Measurements from ENCODE around the gene PPIL4. TPM values are rescaled to one million over a fixed set of nuclear protein-coding genes. Genes with fewer than 3 reads are reported as not detected.

Gene PPIL4
- total RNA-seq, 1 experiment from 2014 or later: 27.7 TPM

- no peak for ATAC-seq
- TF ChIP-seq CBFB (CRISPR knock-in tag; IDR thresholded peaks at IDR 0.05; ENCODE audit: low read depth): no peak
- TF ChIP-seq NFE2L1 (CRISPR knock-in tag; IDR thresholded peaks at IDR 0.05): no peak
- no peak for TF ChIP-seq HMGXB4 (CRISPR knock-in tag; IDR thresholded peaks at IDR 0.05)
- no peak for TF ChIP-seq ZNF396 (CRISPR knock-in tag; IDR thresholded peaks at IDR 0.05; ENCODE audit: borderline replicate concordance)
- no peak for TF ChIP-seq ATF3 (CRISPR knock-in tag; conservative IDR thresholded peaks at IDR 0.05)
- TF ChIP-seq HMGA2 (CRISPR knock-in tag; IDR thresholded peaks at IDR 0.05): no peak
- no peak for TF ChIP-seq NFATC4 (CRISPR knock-in tag; IDR thresholded peaks at IDR 0.05)
- TF ChIP-seq PRRX2 (CRISPR knock-in tag; IDR thresholded peaks at IDR 0.05): no peak
- no peak for TF ChIP-seq NFYB (CRISPR knock-in tag; conservative IDR thresholded peaks at IDR 0.05; ENCODE audit: low read depth)
- TF ChIP-seq TCF7 (CRISPR knock-in tag; IDR thresholded peaks at IDR 0.05; ENCODE audit: low read depth): no peak
- TF ChIP-seq SP1 (CRISPR knock-in tag; conservative IDR thresholded peaks at IDR 0.05): no peak
- TF ChIP-seq SMAD4 (CRISPR knock-in tag; IDR thresholded peaks at IDR 0.05): no peak
- no peak for TF ChIP-seq ERG (CRISPR knock-in tag; IDR thresholded peaks at IDR 0.05)
- no peak for TF ChIP-seq USF1 (CRISPR knock-in tag; IDR thresholded peaks at IDR 0.05)
- no peak for TF ChIP-seq ZNF423 (CRISPR knock-in tag; IDR thresholded peaks at IDR 0.05)
- TF ChIP-seq ZNF138 (CRISPR knock-in tag; conservative IDR thresholded peaks at IDR 0.05): no peak
- no peak for TF ChIP-seq ATF1 (CRISPR knock-in tag; IDR thresholded peaks at IDR 0.05)
- TF ChIP-seq CTCF (IDR thresholded peaks at IDR 0.05): no peak
- TF ChIP-seq TEAD4 (CRISPR knock-in tag; IDR thresholded peaks at IDR 0.05): no peak
- TF ChIP-seq CREM (CRISPR knock-in tag; IDR thresholded peaks at IDR 0.05): no peak
- DNase-seq (ENCODE audit: low spot score): no peak
- peaks cover 7% of the 10 kb centered on the region for H3K4me1 Mint-ChIP-seq
- no peak overlapping the region for H3K4me3 Mint-ChIP-seq
- ChIA-PET CTCF (no interaction called here), POLR2A (no interaction called here)
- H3K36me3 Mint-ChIP-seq: no peaks in the 10 kb centered on the region
- H3K27me3 Mint-ChIP-seq (ENCODE audit: low read depth): no peaks in the 10 kb centered on the region
- no peaks in the 10 kb centered on the region for H3K9me3 Mint-ChIP-seq
- H3K27ac Mint-ChIP-seq: no peak overlapping the region
These were observed 74.9 kb downstream of the PPIL4 start for GRCh38 chr6:149470948-149471347.

GRCh38 chr6:149468179-149468578, 77.7 kb downstream of the PPIL4 start:
- ATAC-seq: no peak
- Mint-ChIP-seq H3K4me3 (no peak overlapping the region), H3K9me3 (no peaks in the 10 kb centered on the region), H3K4me1 (peaks cover 2% of the 10 kb centered on the region), H3K27ac (no peak overlapping the region), H3K27me3 (ENCODE audit: low read depth) (no peaks in the 10 kb centered on the region; the same call in 1 of the 2 replicates), H3K36me3 (no peaks in the 10 kb centered on the region)
- CTCF ChIA-PET: interaction anchor here (1.7 kb wide), 1 partner anchor 36 kb away, joined by 4 read pairs; no protein-coding TSS in a partner anchor
- DNase-seq (ENCODE audit: low spot score): no peak
- POLR2A ChIA-PET: no interaction called here
- TF ChIP-seq FOXP4 (CRISPR knock-in tag; IDR thresholded peaks at IDR 0.05) (no peak), NR3C1 (CRISPR knock-in tag; conservative IDR thresholded peaks at IDR 0.05; ENCODE audit: low read depth) (no peak), AR (CRISPR knock-in tag; IDR thresholded peaks at IDR 0.05) (no peak), E2F4 (CRISPR knock-in tag; IDR thresholded peaks at IDR 0.05; ENCODE audit: borderline replicate concordance, low read depth) (no peak), MLX (CRISPR knock-in tag; IDR thresholded peaks at IDR 0.05) (no peak)

All from WTC11 (cell line).